Measurements from ENCODE around the gene SSH2. TPM values are rescaled to one million over a fixed set of nuclear protein-coding genes. Genes with fewer than 3 reads are reported as not detected.

SSH2 gene
- total and polyA plus RNA-seq, 2 donors from 2014 or later = 19.7 to 62.5 TPM

- no peaks in the 10 kb centered on the region for H3K4me1 ChIP-seq (ENCODE audit: control insufficient read depth in 2 of 3, insufficient read depth in 2 of 3, low read depth in 1 of 3, low read length in 3 of 3)
- no peak overlapping the region for H3K27ac ChIP-seq (ENCODE audit: low read depth in 2 of 2, low read length in 2 of 2)
- H3K36me3 ChIP-seq (ENCODE audit: control insufficient read depth in 2 of 3, insufficient read depth in 3 of 3, low read length in 3 of 3) = no peaks in the 10 kb centered on the region
- no peak overlapping the region for H3K4me3 ChIP-seq (ENCODE audit: low read length in 3 of 3)
- no peaks in the 10 kb centered on the region for H3K9me3 ChIP-seq (ENCODE audit: control insufficient read depth in 2 of 3, insufficient read depth in 1 of 3, low read length in 3 of 3)
- TF ChIP-seq, protein P1, sequence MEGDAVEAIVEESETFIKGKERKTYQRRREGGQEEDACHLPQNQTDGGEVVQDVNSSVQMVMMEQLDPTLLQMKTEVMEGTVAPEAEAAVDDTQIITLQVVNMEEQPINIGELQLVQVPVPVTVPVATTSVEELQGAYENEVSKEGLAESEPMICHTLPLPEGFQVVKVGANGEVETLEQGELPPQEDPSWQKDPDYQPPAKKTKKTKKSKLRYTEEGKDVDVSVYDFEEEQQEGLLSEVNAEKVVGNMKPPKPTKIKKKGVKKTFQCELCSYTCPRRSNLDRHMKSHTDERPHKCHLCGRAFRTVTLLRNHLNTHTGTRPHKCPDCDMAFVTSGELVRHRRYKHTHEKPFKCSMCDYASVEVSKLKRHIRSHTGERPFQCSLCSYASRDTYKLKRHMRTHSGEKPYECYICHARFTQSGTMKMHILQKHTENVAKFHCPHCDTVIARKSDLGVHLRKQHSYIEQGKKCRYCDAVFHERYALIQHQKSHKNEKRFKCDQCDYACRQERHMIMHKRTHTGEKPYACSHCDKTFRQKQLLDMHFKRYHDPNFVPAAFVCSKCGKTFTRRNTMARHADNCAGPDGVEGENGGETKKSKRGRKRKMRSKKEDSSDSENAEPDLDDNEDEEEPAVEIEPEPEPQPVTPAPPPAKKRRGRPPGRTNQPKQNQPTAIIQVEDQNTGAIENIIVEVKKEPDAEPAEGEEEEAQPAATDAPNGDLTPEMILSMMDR (IDR thresholded peaks at IDR 0.05; ENCODE audit: borderline replicate concordance, extremely low read depth, insufficient read depth) = no peak
- FAIRE-seq = no peak
- intact Hi-C loops (cut with DNase I) = no loop called here
- no peaks in the 10 kb centered on the region for H3K27me3 ChIP-seq (ENCODE audit: control insufficient read depth, insufficient read depth, low read length)
- no peak overlapping the region for H3K9ac ChIP-seq (ENCODE audit: low read length in 3 of 3)
- no peak for DNase-seq
These were observed 56.6 kb downstream of the SSH2 start for GRCh38 chr17:29873476-29873875.

DNA sequence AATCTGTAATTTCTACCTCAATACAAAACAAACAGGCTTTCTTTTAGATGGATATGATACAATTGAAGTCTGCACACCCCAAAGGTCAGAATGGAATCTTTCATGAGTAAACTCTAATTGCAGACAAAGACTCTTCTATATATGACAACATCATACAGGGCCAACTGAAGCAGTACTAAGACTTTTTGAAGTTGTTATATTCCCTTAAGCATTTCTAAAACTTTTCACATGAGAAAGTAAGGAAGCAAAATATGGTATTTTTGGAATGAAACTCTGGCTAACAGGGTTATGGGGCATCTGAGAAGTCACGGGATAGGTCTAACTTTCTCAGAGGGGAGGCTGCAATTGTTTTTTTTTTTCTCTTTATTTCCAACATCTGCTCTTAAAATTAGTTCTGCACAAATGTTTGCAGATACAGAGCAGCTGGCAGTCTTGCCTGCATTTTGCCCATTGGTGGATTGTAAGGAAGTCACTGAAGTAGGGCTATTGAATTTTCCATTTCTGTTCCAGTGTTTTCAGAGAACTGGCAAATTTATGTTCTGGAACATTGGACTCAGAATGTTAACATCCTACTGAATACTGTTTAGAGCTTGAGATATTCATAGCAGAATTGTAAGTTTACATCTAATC is 59.1 kb downstream of the SSH2 start:
- DNase-seq (peak in 1 of 5 donors; percentile 21), FAIRE-seq (no peak)
- no peaks in the 10 kb centered on the region for H3K27me3 ChIP-seq (ENCODE audit: control insufficient read depth, insufficient read depth, low read length)
- TF ChIP-seq, protein P1 (IDR thresholded peaks at IDR 0.05; ENCODE audit: borderline replicate concordance, extremely low read depth, insufficient read depth) = no peak
- H3K9me3 ChIP-seq (ENCODE audit: control insufficient read depth in 2 of 3, insufficient read depth in 1 of 3, low read length in 3 of 3) = no peaks in the 10 kb centered on the region
- intact Hi-C loops (cut with DNase I) = no loop called here
- no peaks in the 10 kb centered on the region for H3K36me3 ChIP-seq (ENCODE audit: control insufficient read depth in 2 of 3, insufficient read depth in 3 of 3, low read length in 3 of 3)
- no peak overlapping the region for H3K27ac ChIP-seq (ENCODE audit: low read depth in 2 of 2, low read length in 2 of 2)
- H3K4me1 ChIP-seq (ENCODE audit: control insufficient read depth in 2 of 3, insufficient read depth in 2 of 3, low read depth in 1 of 3, low read length in 3 of 3) = no peaks in the 10 kb centered on the region
- no peak overlapping the region for H3K9ac ChIP-seq (ENCODE audit: low read length in 3 of 3)
- H3K4me3 ChIP-seq (ENCODE audit: low read length in 3 of 3) = no peak overlapping the region

DNA sequence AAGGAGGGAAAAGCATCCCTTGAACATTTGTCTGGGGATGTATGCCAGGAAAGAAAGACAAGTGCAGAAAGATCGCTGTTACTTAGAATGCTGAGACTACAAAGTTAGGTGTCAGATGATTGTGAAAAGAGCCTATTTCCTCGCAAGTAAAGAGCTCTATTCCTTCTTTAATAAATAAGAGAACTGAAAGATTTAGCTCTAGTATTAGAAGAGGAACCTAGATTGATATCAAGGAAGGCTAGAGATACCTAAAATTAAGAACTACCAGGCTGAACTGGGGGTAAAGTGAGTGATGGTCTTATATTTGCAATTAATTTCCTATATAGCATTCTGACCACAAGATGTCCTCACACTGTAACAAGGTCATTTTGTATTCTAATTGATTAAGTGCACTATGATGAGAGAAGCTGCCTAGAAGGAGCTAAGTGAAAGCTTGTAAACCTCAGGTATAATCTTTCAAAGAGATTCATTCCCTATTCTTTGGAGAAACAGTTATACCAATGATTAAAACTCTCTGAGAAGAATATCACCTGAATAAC is 62.3 kb downstream of the SSH2 start:
- Histone ChIP-seq H3K27ac (ENCODE audit: low read depth in 2 of 2, low read length in 2 of 2) (no peak overlapping the region), H3K9ac (ENCODE audit: low read length in 3 of 3) (no peak overlapping the region), H3K9me3 (ENCODE audit: control insufficient read depth in 2 of 3, insufficient read depth in 1 of 3, low read length in 3 of 3) (no peaks in the 10 kb centered on the region), H3K36me3 (ENCODE audit: control insufficient read depth in 2 of 3, insufficient read depth in 3 of 3, low read length in 3 of 3) (no peaks in the 10 kb centered on the region), H3K27me3 (ENCODE audit: control insufficient read depth, insufficient read depth, low read length) (no peaks in the 10 kb centered on the region), H3K4me1 (ENCODE audit: control insufficient read depth in 2 of 3, insufficient read depth in 2 of 3, low read depth in 1 of 3, low read length in 3 of 3) (no peaks in the 10 kb centered on the region), H3K4me3 (ENCODE audit: low read length in 3 of 3) (no peak overlapping the region)
- no peak for FAIRE-seq
- TF ChIP-seq, protein P1 (IDR thresholded peaks at IDR 0.05; ENCODE audit: borderline replicate concordance, extremely low read depth, insufficient read depth) = peak; percentile 12
- DNase-seq = no peak
- intact Hi-C loops (cut with DNase I) = no loop called here

Measured in kidney (tissue), 14 donors.